ENCODE measurements around the gene ECHS1.
"Not testable (repeated sequence)": the region's sequence is repeated elsewhere in the genome, so short reads cannot be mapped to it uniquely, and the experiment has no call there.

- TF ChIP-seq JUN (IDR thresholded peaks at IDR 0.05; ENCODE audit: low read depth, low read length); POLR2AphosphoS5 (IDR thresholded peaks at IDR 0.05; ENCODE audit: low read depth, low read length); BCL11A (IDR thresholded peaks at IDR 0.05; ENCODE audit: low read depth in 2 of 2, low read length in 2 of 2): not testable (repeated sequence)
Observed at GRCh38 chr10:133367461-133367860, 5.7 kb downstream of the ECHS1 start.
